NCI-H187 (cell line): ENCODE data around the gene TRAPPC10.

Experiments used
- DNase-seq, 2 experiments: peaks; one replicate each; lab custom pipeline; 2025; lab: John Stamatoyannopoulos, UW

Gene TRAPPC10

GRCh38 chr21:44064852-44065403 lies 52.8 kb downstream of the TRAPPC10 start:
- DNase-seq, result no peak

- DNase-seq, result no peak
These were observed 53.3 kb downstream of the TRAPPC10 start for GRCh38 chr21:44065428-44065827.

DNA sequence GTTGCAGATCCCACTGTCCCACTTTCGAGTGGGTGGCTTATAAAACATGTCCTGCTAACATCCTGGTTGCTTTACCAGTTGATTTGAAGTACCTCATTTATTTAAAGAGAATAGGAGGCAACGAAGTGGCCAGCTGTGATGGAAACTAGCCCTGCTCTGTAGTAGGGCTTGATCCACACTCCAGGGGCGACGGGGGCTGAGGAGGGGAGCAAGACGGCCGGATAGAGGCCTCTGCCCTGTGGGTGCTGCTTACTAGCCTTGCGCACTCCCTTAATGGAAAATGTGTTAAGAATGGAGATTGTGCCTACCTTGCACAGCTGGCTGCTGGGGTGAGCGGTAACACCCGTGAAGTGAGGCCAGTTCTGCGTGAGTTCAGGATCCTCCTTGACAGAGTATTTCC lies 54.0 kb downstream of the TRAPPC10 start:
- DNase-seq, result no peak

DNA sequence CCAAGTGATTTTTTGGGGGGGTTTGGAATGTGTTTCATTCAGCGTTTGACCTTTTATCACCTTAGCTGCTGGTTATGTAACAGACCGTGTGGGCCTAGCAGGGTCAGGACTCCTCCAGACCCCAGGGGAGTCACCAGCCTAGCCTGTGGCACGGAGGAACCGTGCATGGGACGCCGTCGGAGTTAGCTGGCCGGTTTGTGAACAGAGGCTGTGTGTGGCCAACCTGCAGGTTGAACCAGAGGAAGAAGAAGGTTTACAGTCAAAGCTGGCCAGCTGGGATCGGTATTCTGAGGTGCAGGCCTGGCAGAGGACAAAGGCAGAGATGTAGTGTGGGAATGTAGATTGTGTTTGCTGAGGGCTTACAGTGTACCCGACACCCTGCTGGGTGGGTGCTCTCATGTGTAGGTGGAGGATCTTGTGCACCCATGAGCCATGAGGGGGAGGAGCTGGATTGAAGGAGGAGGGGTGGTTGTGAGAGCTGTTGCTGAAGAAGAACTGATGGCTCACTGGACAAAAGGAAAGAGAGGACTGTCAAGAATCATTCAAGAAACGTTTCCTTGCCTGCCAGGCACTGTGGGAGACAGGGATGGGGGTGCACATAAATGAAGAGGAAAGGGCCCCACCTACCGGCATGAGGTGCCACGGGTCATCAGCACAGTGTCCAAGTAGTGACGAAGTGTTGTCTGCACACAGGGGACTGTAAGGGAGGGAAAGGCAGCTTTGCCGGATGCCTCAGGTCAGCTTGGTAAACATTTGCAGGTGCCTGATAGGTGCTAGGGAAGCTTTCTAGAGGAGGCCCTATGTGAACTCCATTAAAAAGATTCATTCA lies 55.1 kb downstream of the TRAPPC10 start:
- no peak for DNase-seq

DNA sequence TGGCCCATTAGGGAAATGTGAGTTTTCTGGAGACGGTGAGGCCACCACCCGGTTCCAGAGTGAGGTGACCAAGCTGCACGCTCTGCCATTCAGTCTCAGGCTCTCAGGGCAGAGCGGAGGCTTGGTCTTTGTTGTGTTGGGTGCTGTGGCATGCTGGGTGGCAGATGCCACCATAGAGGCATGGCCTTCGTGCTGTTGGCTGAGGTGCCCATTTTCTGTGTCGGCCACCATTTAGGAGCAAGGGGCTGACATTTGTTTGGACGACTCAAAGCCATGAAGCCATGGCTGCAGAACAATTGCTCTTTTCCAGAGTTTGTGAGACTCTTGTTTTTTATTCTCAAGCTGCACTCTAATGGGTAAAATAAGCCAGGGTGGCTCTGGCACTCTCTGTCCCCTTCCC lies 58.3 kb downstream of the TRAPPC10 start:
- no peak for DNase-seq

DNA sequence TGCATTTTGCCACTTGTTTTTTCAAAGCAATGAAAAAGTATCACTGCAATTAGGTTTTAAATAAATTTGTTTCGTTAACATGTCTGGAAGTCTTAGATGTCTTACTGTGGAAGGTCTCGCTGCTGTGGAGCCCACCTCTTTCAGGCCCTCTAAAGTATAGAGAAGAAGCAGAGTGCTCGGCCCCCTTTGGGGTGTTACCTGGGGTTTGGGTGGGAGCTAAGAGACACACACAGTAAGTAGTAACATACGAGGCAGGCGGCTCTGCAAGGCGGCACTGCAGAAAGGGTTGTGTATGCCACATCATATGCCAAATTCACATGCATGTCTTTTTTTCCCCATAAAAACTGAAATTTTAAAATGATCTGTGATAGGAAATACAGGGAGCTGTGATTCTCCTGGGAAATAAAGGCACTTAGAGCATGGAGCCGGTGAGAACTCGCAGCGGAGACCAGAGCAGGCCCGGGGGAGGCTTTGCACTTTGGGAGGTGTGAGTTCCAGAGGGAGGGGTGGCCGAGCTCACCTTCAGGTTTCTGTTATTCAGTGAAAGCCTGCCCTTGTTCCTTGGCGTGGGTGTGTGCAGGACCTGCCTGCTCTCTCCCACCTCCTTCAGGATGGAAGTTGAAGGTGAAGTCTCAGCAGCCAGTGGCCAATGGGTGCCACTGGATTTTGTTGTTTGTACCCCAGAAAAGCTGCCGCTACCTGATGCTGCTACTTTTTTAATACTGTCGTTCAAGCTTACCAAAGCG lies 59.4 kb downstream of the TRAPPC10 start:
- no peak for DNase-seq

DNA sequence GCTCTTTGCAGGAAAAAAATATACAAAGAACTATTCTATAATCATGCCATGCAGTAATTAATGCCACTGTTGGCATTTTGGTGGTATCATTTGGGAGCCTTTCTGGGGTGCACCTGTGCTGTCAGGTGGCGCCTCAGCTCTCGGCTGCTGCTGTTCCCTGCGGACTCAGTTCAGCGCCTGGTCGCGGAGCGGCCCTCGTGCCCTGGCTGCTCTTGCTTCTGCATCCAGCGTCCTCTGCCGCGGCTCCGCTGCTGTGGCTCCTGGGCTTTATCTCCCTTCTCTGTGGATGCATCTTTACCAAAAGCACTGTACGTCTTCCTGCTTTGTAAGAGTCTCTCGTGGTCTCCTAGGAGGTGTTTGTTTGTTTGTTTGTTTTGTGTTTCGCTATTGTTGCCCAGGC lies 60.0 kb downstream of the TRAPPC10 start:
- no peak for DNase-seq

- no peak for DNase-seq
These were observed 62.3 kb downstream of the TRAPPC10 start for GRCh38 chr21:44074315-44074958.

DNA sequence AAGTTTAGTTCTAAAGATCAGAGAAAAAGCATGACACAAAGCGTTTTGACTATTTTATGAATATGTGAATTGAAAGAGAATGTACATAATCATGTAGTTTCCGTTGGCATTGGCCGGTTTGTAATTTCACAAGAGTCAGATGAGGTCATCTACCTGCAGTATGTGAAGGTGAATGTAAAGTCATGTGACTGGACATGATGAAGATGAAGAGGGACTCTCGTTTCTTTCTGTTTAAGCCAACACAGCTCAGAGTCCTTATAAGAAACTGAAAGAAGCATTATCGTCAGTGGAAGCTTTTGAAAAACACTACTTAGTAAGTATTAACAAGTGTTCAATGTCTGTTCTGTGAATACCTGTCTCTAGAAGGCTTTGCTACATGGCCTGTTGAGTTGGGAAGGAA lies 64.2 kb downstream of the TRAPPC10 start:
- DNase-seq, result no peak

- DNase-seq, result no peak
These were observed 66.4 kb downstream of the TRAPPC10 start for GRCh38 chr21:44078411-44078981.

GRCh38 chr21:44079446-44079845 lies 67.3 kb downstream of the TRAPPC10 start:
- DNase-seq, result no peak

- no peak for DNase-seq
These were observed 67.7 kb downstream of the TRAPPC10 start for GRCh38 chr21:44079846-44080245.

- no peak for DNase-seq
These were observed 70.7 kb downstream of the TRAPPC10 start for GRCh38 chr21:44082648-44083440.

- no peak for DNase-seq
These were observed 71.7 kb downstream of the TRAPPC10 start for GRCh38 chr21:44083631-44084291.

GRCh38 chr21:44084496-44085241 lies 72.6 kb downstream of the TRAPPC10 start:
- DNase-seq, result no peak

DNA sequence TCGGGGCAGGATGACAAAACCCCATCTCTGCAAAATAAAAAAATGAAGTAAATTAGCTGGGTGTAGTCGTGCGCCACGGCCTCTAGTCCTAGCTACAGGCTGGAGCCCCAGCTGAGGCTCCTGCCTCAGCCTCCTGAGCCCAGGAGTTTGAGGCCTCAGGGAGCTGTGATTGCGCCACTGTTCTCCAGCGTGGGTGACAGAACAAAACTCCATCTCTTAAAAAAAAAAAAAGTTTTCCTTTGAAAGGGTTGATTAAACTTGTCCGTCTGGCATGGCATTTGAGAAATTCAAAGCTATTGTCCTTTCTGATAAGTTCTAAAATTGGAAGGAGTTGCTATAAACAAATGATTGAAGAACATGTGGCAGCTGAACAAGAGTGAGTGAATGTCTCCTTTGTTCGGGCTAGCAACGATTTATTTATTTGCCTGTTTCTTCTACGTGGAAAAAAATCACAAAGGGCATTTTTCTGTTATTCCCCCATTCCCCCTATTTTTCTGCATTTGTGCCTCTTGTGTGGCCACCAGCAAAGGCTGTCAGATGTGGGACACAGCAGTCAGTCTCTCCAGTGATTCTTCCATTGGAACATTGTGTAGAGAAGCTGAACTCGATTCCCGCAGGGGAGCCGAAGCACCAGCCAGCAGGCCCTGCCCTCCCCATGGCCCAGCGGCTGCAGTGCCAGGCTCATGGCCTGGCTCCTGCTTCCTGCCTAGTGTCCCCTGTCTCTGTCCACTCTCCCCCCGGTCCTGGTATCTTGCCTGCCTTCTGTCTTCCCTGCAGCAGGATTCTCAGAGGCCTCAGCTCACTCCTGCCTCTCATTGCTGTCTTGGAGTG lies 73.6 kb downstream of the TRAPPC10 start:
- no peak for DNase-seq

- DNase-seq, result no peak
These were observed 74.7 kb downstream of the TRAPPC10 start for GRCh38 chr21:44086636-44087425.
